Activated B cell treated with CpG ODN at 0.5 μM for 24 hours (primary cell): ENCODE measurements around the gene GDF11. TPM values are rescaled to one million over a fixed set of nuclear protein-coding genes. Genes with fewer than 3 reads are reported as not detected.

Experiments used
- ATAC-seq: fragments of 200-7000 bp; cut with Tn5 transposase; one replicate; pipeline ENCODE4 v1.10.0; 2021; ENCODE audit warnings: low read depth, mild to moderate bottlenecking, moderate library complexity
- CTCF ChIA-PET: fragments of 350-600 bp; sonication (Branson Sonifier 250); formaldehyde crosslinking; loops from one replicate; lab custom pipeline; 2021; ENCODE audit warnings: antibody characterized with exemption; lab: Charles Lee
- POLR2A ChIA-PET: fragments of 350-600 bp; sonication (Branson Sonifier 250); formaldehyde crosslinking; loops from one replicate; lab custom pipeline; 2021; ENCODE audit warnings: antibody characterized with exemption; lab: Charles Lee
- DNase-seq: peaks from one replicate; pipeline ENCODE4 v3.0.0; 2022
- H3K27ac Mint-ChIP-seq: one replicate; pipeline ENCODE4 v1.8.0; 2020; ENCODE audit warnings: mixed read lengths
- H3K27me3 Mint-ChIP-seq: one replicate; pipeline ENCODE4 v1.8.0; 2021; ENCODE audit warnings: mixed read lengths
- H3K36me3 Mint-ChIP-seq: one replicate; pipeline ENCODE4 v1.8.0; 2021; ENCODE audit warnings: low read depth, mixed read lengths
- H3K4me1 Mint-ChIP-seq: one replicate; pipeline ENCODE4 v1.8.0; 2021; ENCODE audit warnings: mixed read lengths
- H3K4me3 Mint-ChIP-seq: one replicate; pipeline ENCODE4 v1.8.0; 2020; ENCODE audit warnings: mild to moderate bottlenecking, mixed read lengths
- H3K9me3 Mint-ChIP-seq: one replicate; pipeline ENCODE4 v1.8.0; 2020; ENCODE audit warnings: mixed read lengths
- intact Hi-C: fragments of 100-400 bp; cut with micrococcal nuclease; formaldehyde crosslinking; loops from one replicate; pipeline ENCODE4 v1.15.1; 2024
- total RNA-seq: library from RNA; stranded (reverse); gene quantifications from 2 replicates; pipeline ENCODE4 v1.2.3, GENCODE V29; 2022
- TF ChIP-seq, protein P1 (sequence below): fragments of 200-600 bp; IDR thresholded peaks from one replicate; pipeline ENCODE4 v1.8.0; 2022; ENCODE audit warnings: antibody characterized with exemption, mild to moderate bottlenecking

GDF11 gene
- total RNA-seq, 1 donor from 2014 or later, result 6.4 TPM

DNA sequence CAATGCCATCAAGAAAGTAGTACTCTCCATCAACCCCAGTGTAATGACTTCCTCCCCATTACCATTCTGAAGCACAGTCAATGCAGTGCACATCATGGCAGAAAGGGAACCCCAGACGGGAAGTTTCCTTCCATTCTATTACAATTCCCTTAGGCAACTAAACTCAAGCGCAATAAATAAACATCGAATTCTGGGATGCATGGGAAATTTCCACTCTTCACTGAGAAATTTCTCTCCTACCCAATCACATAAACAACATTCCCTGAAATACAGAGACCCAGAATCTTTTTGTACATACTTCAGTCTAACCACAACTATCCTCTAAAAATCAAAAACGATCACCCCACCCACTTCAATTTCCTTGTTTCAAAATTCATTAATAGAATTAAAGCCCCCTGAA is 54.6 kb downstream of the GDF11 start:
- ATAC-seq, result no peak
- Mint-ChIP-seq H3K4me3 (no peak overlapping the region), H3K36me3 (peaks cover 84% of the 10 kb centered on the region), H3K27me3 (no peaks in the 10 kb centered on the region), H3K4me1 (peaks cover 1% of the 10 kb centered on the region), H3K27ac (no peak overlapping the region), H3K9me3 (no peaks in the 10 kb centered on the region)
- POLR2A ChIA-PET, result interaction anchor here (0.5 to 0.6 kb wide), 2 partner anchors 34 to 60 kb away, joined by 3 to 7 read pairs; no protein-coding TSS in a partner anchor
- intact Hi-C loops, result loop anchor here (1.0 to 5.0 kb wide), 2 partner anchors 59 to 135 kb away; no protein-coding TSS in a partner anchor
- TF ChIP-seq, protein P1, sequence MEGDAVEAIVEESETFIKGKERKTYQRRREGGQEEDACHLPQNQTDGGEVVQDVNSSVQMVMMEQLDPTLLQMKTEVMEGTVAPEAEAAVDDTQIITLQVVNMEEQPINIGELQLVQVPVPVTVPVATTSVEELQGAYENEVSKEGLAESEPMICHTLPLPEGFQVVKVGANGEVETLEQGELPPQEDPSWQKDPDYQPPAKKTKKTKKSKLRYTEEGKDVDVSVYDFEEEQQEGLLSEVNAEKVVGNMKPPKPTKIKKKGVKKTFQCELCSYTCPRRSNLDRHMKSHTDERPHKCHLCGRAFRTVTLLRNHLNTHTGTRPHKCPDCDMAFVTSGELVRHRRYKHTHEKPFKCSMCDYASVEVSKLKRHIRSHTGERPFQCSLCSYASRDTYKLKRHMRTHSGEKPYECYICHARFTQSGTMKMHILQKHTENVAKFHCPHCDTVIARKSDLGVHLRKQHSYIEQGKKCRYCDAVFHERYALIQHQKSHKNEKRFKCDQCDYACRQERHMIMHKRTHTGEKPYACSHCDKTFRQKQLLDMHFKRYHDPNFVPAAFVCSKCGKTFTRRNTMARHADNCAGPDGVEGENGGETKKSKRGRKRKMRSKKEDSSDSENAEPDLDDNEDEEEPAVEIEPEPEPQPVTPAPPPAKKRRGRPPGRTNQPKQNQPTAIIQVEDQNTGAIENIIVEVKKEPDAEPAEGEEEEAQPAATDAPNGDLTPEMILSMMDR, result no peak
- no peak for DNase-seq
- CTCF ChIA-PET, result interaction anchor here (1.0 to 3.8 kb wide), 6 partner anchors 21 to 143 kb away, joined by 3 to 30 read pairs (median 4); partner anchors contain the start of genes GDF11 and ORMDL2

Other genes with a start within 250 kb of the GDF11 start
- not detected in 2 replicates for gene OR6C4, start 193.5 kb upstream of the GDF11 start, total RNA-seq
- gene OR2AP1, start 170.7 kb upstream of the GDF11 start, total RNA-seq, result 0.32 TPM in 1 of 2 replicates, not detected in the other
- not detected in 2 replicates for gene OR10P1, start 106.2 kb upstream of the GDF11 start, total RNA-seq
- gene ITGA7, start 35.2 kb upstream of the GDF11 start, total RNA-seq, result 1.4 and 2.1 TPM in 2 replicates
- gene BLOC1S1, start 27.1 kb upstream of the GDF11 start, total RNA-seq, result 91.0 and 104 TPM in 2 replicates
- 10.3 and 16.5 TPM in 2 replicates for gene RDH5, start 22.7 kb upstream of the GDF11 start, total RNA-seq
- gene CD63, start 14.1 kb upstream of the GDF11 start, total RNA-seq, result 104 and 111 TPM in 2 replicates
- gene SARNP, start 74.6 kb downstream of the GDF11 start, total RNA-seq, result 53.6 and 58.7 TPM in 2 replicates
- gene ORMDL2, start 74.9 kb downstream of the GDF11 start, total RNA-seq, result 68.0 and 70.9 TPM in 2 replicates
- 34.2 and 37.4 TPM in 2 replicates for gene DNAJC14, start 86.5 kb downstream of the GDF11 start, total RNA-seq
- 0.31 TPM in 1 of 2 replicates, not detected in the other for gene MMP19, start 99.8 kb downstream of the GDF11 start, total RNA-seq
- gene PYM1, start 184.8 kb downstream of the GDF11 start, total RNA-seq, result 39.6 and 41.7 TPM in 2 replicates
- 86.8 and 95.9 TPM in 2 replicates for gene DGKA, start 188.0 kb downstream of the GDF11 start, total RNA-seq
- 0.27 TPM in 1 of 2 replicates, not detected in the other for gene PMEL, start 222.9 kb downstream of the GDF11 start, total RNA-seq
- gene CDK2, start 223.7 kb downstream of the GDF11 start, total RNA-seq, result 25.7 and 29.0 TPM in 2 replicates
- gene RAB5B, start 231.0 kb downstream of the GDF11 start, total RNA-seq, result 82.1 and 83.8 TPM in 2 replicates